BLaER1 treated with 17β-estradiol and CSF1 and Interleukin-3, amounts not matched to agents 10 nM and 100 nM (cell line): Measurements from ENCODE around the gene RHOF.

ENCODE experiments used
- H3K27ac ChIP-seq, 11 experiments: shearing (Covaris generic); formaldehyde crosslinking; 2 replicates each; pipeline ENCODE4 v1.8.1; 2022
- H3K27me3 ChIP-seq, 11 experiments: shearing (Covaris generic); formaldehyde crosslinking; 2 replicates each; pipeline ENCODE4 v1.8.1; 2022
- H3K36me3 ChIP-seq, 11 experiments: shearing (Covaris generic); formaldehyde crosslinking; 2 replicates each; pipeline ENCODE4 v1.8.1; 2022
- H3K4me1 ChIP-seq, 10 experiments: shearing (Covaris generic); formaldehyde crosslinking; 2 replicates each; pipeline ENCODE4 v1.8.1; 2022
- H3K4me2 ChIP-seq, 11 experiments: shearing (Covaris generic); formaldehyde crosslinking; 2 replicates each; pipeline ENCODE4 v1.8.1; 2022
- H3K4me3 ChIP-seq, 10 experiments: shearing (Covaris generic); formaldehyde crosslinking; 2 replicates each; pipeline ENCODE4 v1.8.1; 2022
- H3K9ac ChIP-seq, 11 experiments: shearing (Covaris generic); formaldehyde crosslinking; 2 replicates each; pipeline ENCODE4 v1.8.1; 2022
- H3K9me3 ChIP-seq, 11 experiments: shearing (Covaris generic); formaldehyde crosslinking; replicated peaks in 1 of 11; 2 replicates each; pipeline ENCODE4 v1.8.1; 2022
- H4K20me1 ChIP-seq, 11 experiments: shearing (Covaris generic); formaldehyde crosslinking; 2 replicates each; pipeline ENCODE4 v1.8.1; 2022
- Cebpa-rat ChIP-seq, 11 experiments: shearing (Covaris generic); IDR thresholded peaks; 2 replicates each; pipeline ENCODE4 v1.8.1; 2022

The RHOF gene

DNA sequence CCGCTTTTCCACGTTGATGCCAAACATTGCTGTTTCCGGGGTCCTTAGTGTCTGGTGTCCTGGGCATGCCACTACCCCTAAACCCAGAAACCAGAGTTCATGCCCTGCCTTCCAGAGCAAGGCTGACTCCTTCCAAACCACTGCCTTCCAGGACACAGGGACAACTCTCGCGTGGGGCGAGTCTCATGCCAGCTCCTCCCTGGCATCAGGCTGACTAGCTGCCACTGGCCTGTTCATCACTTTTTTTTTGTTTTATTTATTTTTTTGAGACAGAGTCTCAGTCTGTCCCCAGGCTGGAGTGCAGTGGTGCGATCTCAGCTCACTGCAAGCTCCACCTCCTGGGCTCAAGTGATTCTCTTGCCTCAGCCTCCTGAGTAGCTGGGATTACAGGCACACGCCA lies 15.1 kb upstream of the RHOF start:
- Histone ChIP-seq H3K4me1 (peaks cover 53 to 71% (median 66%) of the 10 kb centered on the region in 10 experiments), H3K9ac (peak overlapping the region in 8 of 11 experiments; percentile 5 to 100 (median 99); a peak in 8 of 22 replicates), H3K27ac (0 out of 22 replicates have a peak overlapping the region, but pooled peaks of 1 of the 11 experiments have one; percentile 15), H3K27me3 (no peaks in the 10 kb centered on the region), H3K36me3 (peaks cover 45 to 72% (median 58%) of the 10 kb centered on the region in 11 experiments), H3K4me2 (peak overlapping the region in 8 of 11 experiments; percentile 97 to 100 (median 99); a peak in 12 of 22 replicates), H3K4me3 (no peak overlapping the region), H3K9me3 (no peaks in the 10 kb centered on the region), H4K20me1 (peaks cover 69 to 84% (median 80%) of the 10 kb centered on the region in 11 experiments)
- TF ChIP-seq Cebpa-rat (IDR thresholded peaks at IDR 0.05), result no peak

DNA sequence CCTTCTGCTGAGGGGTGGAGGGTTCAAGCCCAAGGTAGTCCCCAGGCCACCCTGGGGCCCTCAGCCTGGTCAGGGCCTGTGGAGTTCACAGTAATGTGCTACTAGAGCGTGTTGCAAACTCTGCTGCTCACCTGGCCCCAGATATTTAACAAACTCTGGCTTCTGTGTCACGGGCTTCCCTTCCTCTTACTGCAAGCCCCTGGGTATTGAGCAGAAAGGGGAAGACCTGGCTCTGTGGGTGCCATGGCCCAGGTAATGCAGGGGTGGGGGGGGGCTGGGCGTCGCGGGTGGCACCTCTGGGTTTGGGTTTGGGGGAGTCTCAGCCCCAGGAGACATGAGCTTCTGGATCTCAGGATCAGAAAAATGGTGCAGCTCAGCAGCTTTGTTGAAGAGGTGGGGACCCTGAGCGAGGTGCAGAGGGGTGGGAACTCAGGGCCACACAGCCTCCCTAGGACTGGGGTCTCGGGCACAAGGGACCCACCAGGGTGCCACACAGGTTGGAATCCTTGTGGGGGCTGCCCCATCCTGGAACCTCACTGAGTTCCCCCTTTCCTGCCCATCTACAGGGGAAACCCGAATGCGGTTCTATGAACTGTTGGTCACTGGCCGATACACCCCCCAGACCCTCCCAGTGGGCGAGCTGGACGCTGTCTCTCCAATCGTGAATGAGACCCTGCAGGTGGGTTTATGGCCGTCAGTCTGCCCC lies 14.3 kb upstream of the RHOF start:
- Histone ChIP-seq H3K36me3 (peaks cover 38 to 63% (median 49%) of the 10 kb centered on the region in 11 experiments), H3K9me3 (no peaks in the 10 kb centered on the region), H4K20me1 (peaks cover 61 to 76% (median 72%) of the 10 kb centered on the region in 11 experiments), H3K4me1 (peaks cover 44 to 62% (median 57%) of the 10 kb centered on the region in 10 experiments), H3K4me3 (peak overlapping the region; percentile 84 to 94 (median 88); a peak in 12 of 20 replicates), H3K4me2 (peak overlapping the region; percentile 97 to 100 (median 99)), H3K9ac (peak overlapping the region; percentile 98 to 100 (median 100); a peak in 21 of 22 replicates), H3K27me3 (no peaks in the 10 kb centered on the region), H3K27ac (peak overlapping the region in 2 of 11 experiments; percentile 15 to 28; a peak in 2 of 22 replicates)
- no peak for TF ChIP-seq Cebpa-rat (IDR thresholded peaks at IDR 0.05)

DNA sequence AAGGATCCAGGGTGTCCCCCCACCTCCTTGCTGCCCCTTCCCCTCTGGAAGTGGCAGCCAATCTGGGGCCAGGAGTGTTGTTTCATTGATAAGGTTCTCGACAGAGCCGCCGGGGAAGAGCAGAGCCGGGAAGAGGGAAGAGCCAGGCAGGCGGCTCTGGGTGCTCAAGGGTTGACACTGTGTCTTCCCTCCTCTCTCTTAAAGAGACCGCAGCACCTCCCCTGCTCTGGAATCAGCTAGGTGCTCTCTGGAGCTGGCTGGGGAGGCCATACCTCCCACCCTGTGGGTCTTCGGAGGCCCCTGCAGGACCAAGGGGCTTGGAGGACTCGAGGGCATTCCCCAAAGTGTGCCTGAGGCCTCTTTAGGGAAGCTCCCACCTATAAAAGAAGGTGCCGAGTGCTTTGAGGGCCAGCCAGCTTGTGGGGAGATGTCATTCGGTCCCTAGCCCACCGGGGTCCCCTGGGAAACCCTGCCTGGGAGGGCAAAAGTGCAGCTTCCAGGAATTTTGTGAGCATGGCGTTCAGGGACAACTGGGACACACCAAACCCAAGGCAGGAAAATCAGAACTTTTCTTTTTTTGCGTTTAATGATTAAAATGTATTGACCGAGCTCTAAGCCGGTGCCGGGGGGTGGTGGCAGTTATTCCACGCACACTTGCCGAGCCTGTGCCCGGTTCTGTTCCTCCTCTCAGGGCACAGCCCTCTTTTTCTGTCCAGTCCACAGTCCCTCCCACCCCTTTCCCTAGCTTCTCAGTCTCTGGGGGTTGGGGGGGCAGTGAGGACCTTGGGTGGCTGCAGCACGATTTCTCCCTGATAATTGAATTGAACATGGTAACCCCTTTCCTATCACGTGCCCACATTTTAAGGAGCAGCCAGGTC lies 13.3 kb upstream of the RHOF start:
- peak overlapping the region; percentile 27 to 100 (median 100); a peak in 21 of 22 replicates for H3K27ac ChIP-seq
- TF ChIP-seq Cebpa-rat (IDR thresholded peaks at IDR 0.05), result no peak

DNA sequence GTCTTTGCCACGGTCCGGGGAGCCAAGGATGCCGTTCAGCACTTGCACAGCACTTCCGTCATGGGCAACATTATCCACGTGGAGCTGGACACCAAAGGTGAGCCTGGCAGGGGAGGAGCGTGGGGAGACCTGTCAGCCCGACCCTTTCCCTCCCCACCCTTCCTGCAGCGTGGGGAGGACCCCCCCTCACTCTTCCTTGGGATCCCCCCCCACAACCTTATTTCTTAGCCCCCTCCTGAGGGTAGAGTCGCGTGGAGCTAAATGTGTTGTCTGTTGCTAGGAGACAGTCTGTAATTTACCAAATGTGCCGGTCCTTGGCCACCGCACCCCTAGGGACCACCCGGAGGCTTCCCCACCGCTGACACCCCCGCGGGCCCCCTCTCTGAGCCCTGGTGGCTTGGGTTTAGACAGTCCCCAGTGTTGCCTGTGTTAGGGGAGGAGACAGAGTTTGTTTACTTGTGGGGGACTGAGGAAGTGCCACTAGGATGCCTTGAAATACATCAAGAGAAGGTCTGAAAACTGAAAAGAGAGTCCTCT lies 12.6 kb upstream of the RHOF start:
- Histone ChIP-seq H3K36me3 (peaks cover 37 to 54% (median 43%) of the 10 kb centered on the region in 11 experiments), H3K9me3 (no peaks in the 10 kb centered on the region), H3K4me2 (peak overlapping the region; percentile 97 to 100 (median 99)), H3K4me3 (peak overlapping the region; percentile 84 to 94 (median 88)), H3K9ac (peak overlapping the region; percentile 98 to 100 (median 100)), H3K27ac (peak overlapping the region; percentile 27 to 100 (median 100); a peak in 21 of 22 replicates), H4K20me1 (peaks cover 44 to 59% (median 55%) of the 10 kb centered on the region in 11 experiments), H3K4me1 (peaks cover 31 to 47% (median 42%) of the 10 kb centered on the region in 10 experiments), H3K27me3 (no peaks in the 10 kb centered on the region)
- TF ChIP-seq Cebpa-rat (IDR thresholded peaks at IDR 0.05), result no peak

More for the DNA sequence above, 13.3 kb upstream of the RHOF start:
- peak overlapping the region; percentile 98 to 100 (median 100) for H3K9ac ChIP-seq
- H3K4me3 ChIP-seq, result peak overlapping the region; percentile 84 to 94 (median 88)
- peaks cover 38 to 56% (median 46%) of the 10 kb centered on the region in 11 experiments for H3K36me3 ChIP-seq
- H3K27me3 ChIP-seq, result no peaks in the 10 kb centered on the region
- peaks cover 51 to 66% (median 62%) of the 10 kb centered on the region in 11 experiments for H4K20me1 ChIP-seq
- H3K9me3 ChIP-seq, result no peaks in the 10 kb centered on the region
- H3K4me2 ChIP-seq, result peak overlapping the region; percentile 97 to 100 (median 99)
- H3K4me1 ChIP-seq, result peaks cover 38 to 54% (median 49%) of the 10 kb centered on the region in 10 experiments

DNA sequence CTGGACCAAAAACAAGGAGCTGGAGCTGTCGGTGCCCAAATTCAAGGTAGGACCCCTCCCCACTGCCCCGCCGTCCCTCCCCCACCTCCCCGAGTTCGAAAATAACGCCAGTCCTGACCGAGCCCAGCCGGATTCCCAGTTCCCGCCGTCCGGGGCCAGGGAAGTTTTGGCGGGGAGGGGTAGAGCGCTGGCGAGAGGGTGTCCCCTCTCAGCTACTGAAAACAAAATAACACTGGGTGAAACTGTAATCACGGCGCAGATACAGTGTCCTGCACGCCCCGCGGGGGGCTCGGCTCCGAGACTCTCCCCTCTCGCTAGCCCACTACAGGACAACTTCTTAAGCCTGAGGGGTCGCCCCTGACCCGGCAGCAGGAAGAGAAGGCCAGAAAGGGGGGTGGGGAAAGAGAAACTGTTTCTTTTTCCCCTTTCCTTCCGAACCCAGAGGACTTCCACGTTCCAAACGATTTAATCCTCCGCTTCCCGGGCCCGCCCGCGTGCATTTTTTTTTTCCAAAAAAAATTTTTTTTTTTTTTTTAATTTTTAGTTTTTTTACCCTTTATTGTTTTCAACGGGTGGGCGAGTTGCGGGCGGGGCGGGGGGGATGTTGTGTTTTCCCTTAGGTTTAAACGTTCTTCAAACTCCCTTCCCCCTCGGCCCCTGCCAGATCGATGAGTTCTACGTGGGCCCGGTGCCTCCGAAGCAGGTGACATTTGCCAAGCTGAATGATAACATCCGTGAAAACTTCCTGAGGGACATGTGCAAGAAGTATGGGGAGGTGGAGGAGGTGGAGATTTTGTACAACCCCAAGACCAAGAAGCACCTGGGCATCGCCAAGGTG lies 11.9 kb upstream of the RHOF start:
- H3K36me3 ChIP-seq, result peaks cover 30 to 47% (median 37%) of the 10 kb centered on the region in 11 experiments
- peak overlapping the region; percentile 99 to 100 (median 100); a peak in 21 of 22 replicates for H3K27ac ChIP-seq
- H3K27me3 ChIP-seq, result no peaks in the 10 kb centered on the region
- H4K20me1 ChIP-seq, result peaks cover 37 to 52% (median 48%) of the 10 kb centered on the region in 11 experiments
- peak overlapping the region; percentile 98 to 100 (median 100) for H3K9ac ChIP-seq
- peak overlapping the region; percentile 84 to 94 (median 88) for H3K4me3 ChIP-seq
- no peaks in the 10 kb centered on the region for H3K9me3 ChIP-seq
- peaks cover 24 to 40% (median 35%) of the 10 kb centered on the region in 10 experiments for H3K4me1 ChIP-seq
- TF ChIP-seq Cebpa-rat (IDR thresholded peaks at IDR 0.05), result no peak
- H3K4me2 ChIP-seq, result peak overlapping the region; percentile 97 to 100 (median 99)

DNA sequence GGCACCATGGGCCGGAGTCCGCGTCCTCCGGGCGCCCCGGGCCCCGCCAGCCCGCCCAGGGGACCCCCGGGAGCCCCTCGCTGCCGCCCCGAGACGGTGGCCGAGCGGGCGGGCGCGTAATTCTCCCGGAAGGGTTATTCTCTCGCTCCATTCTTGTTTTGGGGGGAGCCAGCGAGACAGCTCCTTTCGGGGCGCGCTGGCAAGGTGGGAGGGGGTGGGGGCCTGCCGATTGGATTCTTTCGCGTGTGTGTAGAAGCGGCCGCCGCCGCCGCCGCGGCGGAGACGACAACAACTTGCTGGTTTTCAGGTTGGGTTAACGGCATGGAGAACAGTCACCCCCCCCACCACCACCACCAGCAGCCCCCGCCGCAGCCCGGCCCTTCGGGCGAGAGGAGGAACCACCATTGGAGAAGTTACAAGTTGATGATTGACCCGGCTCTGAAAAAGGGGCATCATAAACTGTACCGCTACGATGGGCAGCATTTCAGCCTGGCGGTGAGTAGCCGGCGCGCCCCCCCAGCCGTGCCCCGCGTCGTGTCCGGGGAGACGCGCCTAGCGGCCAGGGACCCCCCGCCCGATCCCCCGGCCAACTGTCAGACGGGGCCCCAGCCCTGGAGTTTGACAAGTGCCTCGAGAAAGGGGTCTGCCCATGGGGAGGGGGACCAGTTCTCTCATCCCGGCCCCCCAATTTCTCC lies 11.1 kb upstream of the RHOF start:
- peak overlapping the region; percentile 84 to 94 (median 88) for H3K4me3 ChIP-seq
- peaks cover 19 to 32% (median 29%) of the 10 kb centered on the region in 10 experiments for H3K4me1 ChIP-seq
- no peaks in the 10 kb centered on the region for H3K27me3 ChIP-seq
- TF ChIP-seq Cebpa-rat (IDR thresholded peaks at IDR 0.05), result no peak
- H3K9ac ChIP-seq, result peak overlapping the region; percentile 98 to 100 (median 100)
- H3K36me3 ChIP-seq, result peaks cover 22 to 39% (median 28%) of the 10 kb centered on the region in 11 experiments
- no peaks in the 10 kb centered on the region for H3K9me3 ChIP-seq
- H4K20me1 ChIP-seq, result peaks cover 30 to 44% (median 40%) of the 10 kb centered on the region in 11 experiments
- H3K27ac ChIP-seq, result peak overlapping the region; percentile 99 to 100 (median 100)
- H3K4me2 ChIP-seq, result peak overlapping the region; percentile 97 to 100 (median 99)

DNA sequence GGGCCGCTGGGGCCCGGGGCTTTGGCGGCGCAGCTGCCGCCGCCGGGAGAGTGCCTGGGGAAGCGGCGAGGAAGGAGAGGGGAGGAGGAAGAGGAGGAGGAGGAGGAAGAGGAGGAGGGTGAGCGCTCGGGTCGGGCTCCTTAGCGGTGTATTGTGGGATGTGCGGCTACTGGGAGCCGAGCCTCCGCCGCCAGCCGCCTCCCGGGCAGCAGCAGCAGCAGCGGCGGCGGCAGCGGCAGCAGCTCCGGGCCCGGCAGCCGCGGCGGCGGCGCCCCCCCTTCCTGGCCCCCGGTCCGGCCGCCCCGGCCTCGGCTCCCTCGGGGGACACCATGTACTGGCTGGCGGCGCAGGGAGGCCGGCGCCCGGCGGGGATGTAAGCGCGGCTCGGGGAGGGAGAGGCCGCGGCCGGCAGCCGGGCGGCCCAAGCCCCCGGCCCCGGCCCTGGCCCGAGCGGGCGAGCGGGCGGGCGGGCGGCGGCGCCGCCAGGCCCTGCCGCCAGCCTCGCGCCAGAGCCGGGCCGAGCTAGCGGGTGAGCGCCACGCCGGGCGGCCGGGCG lies 10.5 kb upstream of the RHOF start, which contains the start of gene SETD1B:
Gene SETD1B, plus strand, starts transcription at position 149 of the 556 bp plus-strand sequence. CDS start 729 bp downstream, outside the sequence.
- H4K20me1 ChIP-seq, result peaks cover 30 to 42% (median 38%) of the 10 kb centered on the region in 11 experiments
- peak within 1 kb of the TSS; percentile 84 to 94 (median 88) for H3K4me3 ChIP-seq
- H3K4me1 ChIP-seq, result peaks cover 22 to 35% (median 33%) of the 10 kb centered on the region in 10 experiments
- no peaks in the 10 kb centered on the region for H3K27me3 ChIP-seq
- H3K9ac ChIP-seq, result peak within 1 kb of the TSS; percentile 98 to 100 (median 100)
- peak within 1 kb of the TSS; percentile 97 to 100 (median 99) for H3K4me2 ChIP-seq
- no peaks in the 10 kb centered on the region for H3K9me3 ChIP-seq
- peaks cover 16 to 37% (median 26%) of the 10 kb centered on the region in 11 experiments for H3K36me3 ChIP-seq
- TF ChIP-seq Cebpa-rat (IDR thresholded peaks at IDR 0.05), result no peak
- peak within 1 kb of the TSS; percentile 99 to 100 (median 100) for H3K27ac ChIP-seq
